Spinal cord (tissue), 10 donors: Measurements from ENCODE around the gene HAPSTR1. TPM values are rescaled to one million over a fixed set of nuclear protein-coding genes. Genes with fewer than 3 reads are reported as not detected.
"Not testable (repeated sequence)": the region's sequence is repeated elsewhere in the genome, so short reads cannot be mapped to it uniquely, and the experiment has no call there.

Experiments used
- DNase-seq, 6 donors: peaks; one replicate each; pipeline versions ENCODE4 v3.0.0 to v3.0.0-alpha.2; 2013 to 2015; ENCODE audit warnings: low spot score in 6 of 6, low read depth in 4 of 6
- H3K27ac ChIP-seq: one replicate; pipeline ENCODE4 v1.5.1; 2013; ENCODE audit warnings: low read depth, low read length, control low read depth
- H3K27me3 ChIP-seq: one replicate; pipeline ENCODE4 v1.6.1; 2013; ENCODE audit warnings: low read length; ENCODE audit not compliant: control insufficient read depth, insufficient read depth
- H3K36me3 ChIP-seq: one replicate; pipeline ENCODE4 v1.6.1; 2013; ENCODE audit warnings: low read length; ENCODE audit not compliant: control insufficient read depth, insufficient read depth
- H3K4me1 ChIP-seq: one replicate; pipeline ENCODE4 v1.6.1; 2013; ENCODE audit warnings: low read length; ENCODE audit not compliant: control insufficient read depth, insufficient read depth
- H3K4me3 ChIP-seq: one replicate; pipeline ENCODE4 v1.5.1; 2013; ENCODE audit warnings: low read depth, low read length, control low read depth
- H3K9me3 ChIP-seq: one replicate; pipeline ENCODE4 v1.6.1; 2013; ENCODE audit warnings: low read length; ENCODE audit not compliant: control insufficient read depth, insufficient read depth
- WGBS: methylation state at CpG from one replicate; pipeline ENCODE4 v1.1.5; 2013; ENCODE audit warnings: missing lambda C conversion rate; ENCODE audit not compliant: insufficient coverage; 5-methylcytosine and 5-hydroxymethylcytosine counted together
- polyA plus RNA-seq, 2 donors: library from polyadenylated mRNA; unstranded; fragments of 120-200 nt; gene quantifications; one replicate each; pipeline ENCODE4 v1.2.1, GENCODE V29; 2013; ENCODE audit not compliant: insufficient read length in 2 of 2
- total RNA-seq, 2 donors: library from RNA; depleted of rRNA in 1 of 2; stranded (reverse); fragments of 120-200 nt in 1 of 2; fragments of >200 nt in 1 of 2; gene quantifications; one replicate each; pipeline versions ENCODE4 v1.2.3 to v1.2.4, GENCODE V29; 2013 to 2014
- donor health status: healthy.

The HAPSTR1 gene
- total and polyA plus RNA-seq, 4 donors = 43.9 to 87.0 (median 59.3) TPM

DNA sequence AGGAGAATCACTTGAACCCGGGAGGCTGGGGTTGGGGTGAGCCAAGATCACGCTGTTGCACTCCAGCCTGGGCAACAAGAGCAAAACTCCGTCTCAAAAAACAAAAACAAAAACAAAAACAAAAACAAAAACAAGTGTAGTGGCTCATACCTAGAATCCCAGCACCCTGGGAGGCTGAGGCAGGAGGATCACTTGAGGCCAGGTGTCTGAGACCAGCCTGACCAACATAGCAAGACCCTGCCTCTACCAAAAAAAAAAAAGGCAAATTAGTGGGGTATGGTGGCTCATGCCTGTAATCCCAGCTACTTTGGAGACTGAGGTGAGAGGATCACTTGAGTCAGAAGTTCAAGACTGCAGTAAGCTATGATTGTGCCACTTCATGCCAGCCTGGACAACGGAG, 26.4 kb upstream of the HAPSTR1 start:
- DNase-seq = no peak
- H3K4me3 ChIP-seq = no peak overlapping the region
- no CpG with 5 or more reads among the region's 4 CpGs for WGBS
- no peak overlapping the region for H3K27ac ChIP-seq
- no peaks in the 10 kb centered on the region for H3K36me3 ChIP-seq
- H3K27me3 ChIP-seq = no peaks in the 10 kb centered on the region
- no peaks in the 10 kb centered on the region for H3K4me1 ChIP-seq
- no peaks in the 10 kb centered on the region for H3K9me3 ChIP-seq

DNA sequence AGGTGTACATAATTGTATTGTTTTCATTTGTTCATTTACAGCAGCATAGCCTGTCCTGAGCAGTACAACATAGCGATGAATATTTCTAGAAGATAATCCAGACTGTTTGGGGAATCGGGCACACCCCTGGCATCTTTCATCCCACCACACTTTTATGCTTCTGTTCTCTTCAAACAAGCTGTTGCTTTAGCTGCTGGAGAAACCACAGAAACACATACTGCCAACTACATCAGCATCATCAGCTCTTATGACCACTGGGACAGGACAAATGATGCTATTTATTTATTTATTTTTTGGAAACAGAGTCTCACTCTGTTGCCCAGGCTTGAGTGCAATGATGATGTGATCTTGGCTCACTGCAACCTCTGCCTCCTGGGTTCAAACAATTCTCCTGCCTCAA, 22.6 kb upstream of the HAPSTR1 start:
- Histone ChIP-seq H3K4me3 (no peak overlapping the region), H3K9me3 (no peaks in the 10 kb centered on the region), H3K27ac (no peak overlapping the region), H3K27me3 (no peaks in the 10 kb centered on the region), H3K36me3 (no peaks in the 10 kb centered on the region), H3K4me1 (no peaks in the 10 kb centered on the region)
- DNase-seq = no peak
- 100% methylated on average over 2 of the region's 2 CpGs for WGBS

GRCh38 chr16:9070254-9070653, 21.2 kb upstream of the HAPSTR1 start:
- no peaks in the 10 kb centered on the region for H3K9me3 ChIP-seq
- no peak overlapping the region for H3K27ac ChIP-seq
- WGBS = 60% methylated on average over 2 of the region's 4 CpGs
- no peaks in the 10 kb centered on the region for H3K27me3 ChIP-seq
- no peaks in the 10 kb centered on the region for H3K4me1 ChIP-seq
- no peak overlapping the region for H3K4me3 ChIP-seq
- DNase-seq = no peak
- H3K36me3 ChIP-seq = no peaks in the 10 kb centered on the region

DNA sequence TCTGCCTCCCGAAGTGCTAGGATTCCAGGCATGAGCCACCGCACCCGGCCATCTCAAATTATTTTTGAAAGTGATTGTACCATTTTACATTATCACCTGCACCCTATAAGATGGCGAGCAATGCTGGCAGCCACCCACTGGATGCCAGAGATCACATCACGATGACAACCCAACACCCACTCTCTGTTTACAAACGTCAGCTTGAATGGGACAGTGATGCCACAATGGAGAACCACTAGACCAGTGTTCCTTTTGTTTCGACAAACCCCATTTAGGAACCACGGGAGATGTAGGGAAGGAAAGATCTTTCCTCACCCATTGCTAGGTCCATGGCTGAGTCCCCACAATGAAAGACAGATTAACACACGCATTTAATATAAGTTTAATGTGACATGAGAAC, 20.1 kb upstream of the HAPSTR1 start:
- DNase-seq = no peak
- Histone ChIP-seq H3K36me3 (no peaks in the 10 kb centered on the region), H3K27ac (no peak overlapping the region), H3K4me1 (no peaks in the 10 kb centered on the region), H3K4me3 (no peak overlapping the region), H3K27me3 (no peaks in the 10 kb centered on the region), H3K9me3 (no peaks in the 10 kb centered on the region)
- 92% methylated on average over 6 of the region's 9 CpGs for WGBS

DNA sequence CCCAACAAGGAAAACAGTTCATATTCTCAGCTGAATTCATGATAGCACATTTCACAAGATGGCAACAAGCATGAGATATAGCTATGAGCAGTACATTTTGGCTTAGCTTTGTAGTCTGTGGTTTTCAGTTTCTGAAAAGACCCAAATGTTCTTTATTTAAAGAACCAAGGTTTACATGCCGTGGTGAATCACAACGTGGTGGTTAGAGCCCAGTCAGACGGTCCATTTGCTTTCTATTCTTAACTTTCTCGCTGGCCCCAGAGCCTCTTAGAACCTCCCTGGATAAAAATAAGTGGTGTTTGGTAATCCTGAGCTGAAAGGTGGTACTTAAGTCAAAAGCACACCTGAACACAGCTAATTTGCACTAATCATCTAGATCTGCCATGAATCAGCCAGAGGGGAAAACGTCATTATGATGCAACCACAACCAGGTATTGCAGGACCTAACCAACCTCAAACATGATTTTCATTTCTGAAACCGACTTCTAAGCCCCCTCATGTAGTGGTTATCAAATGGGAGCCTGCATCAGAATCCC, 18.6 kb upstream of the HAPSTR1 start:
- Histone ChIP-seq H3K27ac (no peak overlapping the region), H3K9me3 (no peaks in the 10 kb centered on the region), H3K4me3 (no peak overlapping the region), H3K27me3 (no peaks in the 10 kb centered on the region), H3K4me1 (no peaks in the 10 kb centered on the region), H3K36me3 (no peaks in the 10 kb centered on the region)
- DNase-seq = no peak
- 90% methylated on average over 2 of the region's 6 CpGs for WGBS

DNA sequence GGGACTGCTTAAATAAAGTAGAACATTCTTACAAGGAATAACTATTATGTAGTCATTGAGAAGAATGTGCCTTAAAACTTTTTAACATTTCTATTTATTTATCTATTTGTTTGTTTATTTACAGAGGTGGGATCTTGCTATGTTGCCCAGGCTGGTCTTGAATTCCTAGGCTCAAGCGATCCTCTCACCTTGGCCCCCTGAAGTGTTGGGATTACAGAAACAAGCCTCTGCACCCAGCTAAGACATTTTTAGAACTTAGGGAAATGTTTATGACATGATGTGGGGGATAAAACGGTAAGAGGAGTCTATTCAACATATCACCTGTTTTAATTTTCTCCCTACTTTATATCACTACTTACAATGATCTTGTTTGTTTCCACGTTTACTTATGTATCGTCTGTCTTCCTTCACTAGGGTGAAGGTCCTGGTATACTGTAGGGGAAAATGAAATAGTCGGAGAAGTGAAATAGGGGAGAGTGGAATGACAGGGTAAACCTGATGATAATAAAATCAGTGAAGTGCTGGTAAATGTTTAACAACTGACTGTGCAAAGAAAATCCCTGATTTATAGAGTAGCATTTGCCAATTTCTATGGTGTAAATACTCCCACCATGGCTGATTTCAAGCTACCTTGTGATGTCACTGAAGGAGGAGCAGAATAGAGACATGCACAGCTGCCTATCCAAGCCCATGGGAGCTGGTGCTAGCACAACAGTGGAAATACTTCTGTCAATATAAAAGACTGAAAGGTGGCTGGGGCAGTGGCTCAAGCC, 16.0 kb upstream of the HAPSTR1 start:
- H3K9me3 ChIP-seq = no peaks in the 10 kb centered on the region
- 100% methylated on average over 1 of the region's 5 CpGs for WGBS

GRCh38 chr16:9077091-9077809, 14.2 kb upstream of the HAPSTR1 start:
- Histone ChIP-seq H3K27me3 (no peaks in the 10 kb centered on the region), H3K4me3 (no peak overlapping the region), H3K4me1 (no peaks in the 10 kb centered on the region), H3K36me3 (no peaks in the 10 kb centered on the region), H3K9me3 (no peaks in the 10 kb centered on the region), H3K27ac (no peak overlapping the region)
- WGBS = 74% methylated on average over 4 of the region's 11 CpGs
- no peak for DNase-seq

More for the DNA sequence above, 16.0 kb upstream of the HAPSTR1 start:
- Histone ChIP-seq H3K27ac (no peak overlapping the region), H3K4me1 (no peaks in the 10 kb centered on the region), H3K36me3 (no peaks in the 10 kb centered on the region), H3K4me3 (no peak overlapping the region), H3K27me3 (no peaks in the 10 kb centered on the region)
- DNase-seq = no peak

DNA sequence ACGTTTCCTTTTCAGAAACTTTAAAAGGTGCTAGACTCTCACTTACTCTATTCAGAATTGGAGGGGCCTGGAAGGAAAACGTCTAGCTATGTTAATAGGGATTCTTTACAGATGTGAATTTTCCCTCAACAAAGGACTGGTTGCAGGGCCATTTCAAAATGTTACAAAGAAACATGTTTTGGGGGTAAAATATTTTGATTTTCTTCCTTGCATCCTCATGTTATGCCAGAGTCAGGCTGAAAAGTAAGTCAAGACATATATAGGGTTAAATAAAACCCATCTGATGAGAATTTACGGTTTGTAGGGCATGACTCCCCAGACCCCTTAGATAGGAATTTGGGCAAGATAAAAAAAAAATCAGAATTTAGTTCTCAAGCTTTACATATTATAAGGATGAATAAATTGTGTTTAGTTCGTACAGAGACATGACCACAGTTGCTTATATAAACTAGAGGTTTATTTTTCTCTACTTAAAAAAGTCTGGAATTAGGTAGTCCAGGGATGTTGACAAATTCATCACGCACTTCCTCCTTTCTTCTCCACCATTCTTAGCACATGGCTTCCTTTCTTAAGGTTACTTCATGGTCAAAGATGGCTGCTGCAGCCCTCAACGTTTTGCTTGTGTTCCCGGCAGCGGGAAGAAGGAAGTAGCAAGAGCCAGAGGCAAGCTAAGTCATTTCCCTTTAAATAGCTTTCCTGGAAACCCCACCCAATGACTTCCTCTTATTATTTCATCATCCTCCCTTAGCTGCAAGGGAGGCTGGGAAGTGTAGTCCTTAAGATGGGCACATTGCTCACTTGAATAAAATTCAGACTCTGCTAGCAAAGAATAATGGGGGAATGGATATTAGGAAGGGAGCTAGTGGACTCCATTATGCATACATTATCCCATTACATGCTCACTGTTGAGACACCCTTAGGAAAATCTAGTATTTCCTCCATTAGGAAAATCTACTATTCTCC, 12.7 kb upstream of the HAPSTR1 start:
- not testable (repeated sequence) for H3K4me1 ChIP-seq, H3K9me3 ChIP-seq, H3K27me3 ChIP-seq, H3K4me3 ChIP-seq, H3K27ac ChIP-seq, H3K36me3 ChIP-seq
- WGBS = no CpG with 5 or more reads among the region's 8 CpGs
- peak in 2 of 6 donors; percentile 29 to 40 for DNase-seq

DNA sequence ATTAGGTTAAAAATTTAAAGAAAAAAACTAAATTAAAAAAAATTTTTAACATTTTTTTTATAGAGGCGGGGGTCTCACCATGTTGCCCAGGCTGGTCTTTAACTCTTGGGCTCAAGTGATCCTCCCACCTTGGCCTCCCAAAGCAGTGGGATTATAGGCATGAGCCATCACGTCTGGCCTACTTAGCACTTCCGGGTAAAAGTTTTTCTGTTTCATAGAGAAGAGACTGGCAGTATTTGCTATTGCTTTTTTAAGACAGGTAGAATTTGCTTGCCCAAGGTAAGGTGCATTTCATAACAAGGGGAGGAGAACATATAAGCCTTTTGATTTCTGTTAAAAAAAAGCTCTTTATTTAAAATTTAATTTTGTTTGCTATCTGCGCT, 12.0 kb upstream of the HAPSTR1 start:
- 100% methylated on average over 2 of the region's 4 CpGs for whole genome bisulfite sequencing
- H3K27ac ChIP-seq = no peak overlapping the region
- no peak for DNase-seq
- H3K4me3 ChIP-seq = no peak overlapping the region
- no peaks in the 10 kb centered on the region for H3K27me3 ChIP-seq
- H3K9me3 ChIP-seq = no peaks in the 10 kb centered on the region
- no peaks in the 10 kb centered on the region for H3K36me3 ChIP-seq
- H3K4me1 ChIP-seq = no peaks in the 10 kb centered on the region
